ENCODE measurements around the gene KLK3. TPM values are rescaled to one million over a fixed set of nuclear protein-coding genes. Genes with fewer than 3 reads are reported as not detected.
"Not testable (repeated sequence)": the region's sequence is repeated elsewhere in the genome, so short reads cannot be mapped to it uniquely, and the experiment has no call there.

KLK3 gene
- total RNA-seq, 1 donor from 2014 or later: 0.48 TPM

GRCh38 chr19:50861496-50862286 is 7.0 kb downstream of the KLK3 start:
- DNase-seq (ENCODE audit: low spot score): no peak

- DNase-seq (ENCODE audit: low spot score): no peak
Measured at GRCh38 chr19:50869479-50869878, 14.8 kb downstream of the KLK3 start.

- no peak for DNase-seq (ENCODE audit: low spot score)
Measured at GRCh38 chr19:50870417-50871089, 15.8 kb downstream of the KLK3 start.

GRCh38 chr19:50873056-50873455 is 18.3 kb downstream of the KLK3 start, which contains the start of gene KLK2:
Gene KLK2 (plus strand): TSS chr19:50873439. CDS start chr19:50873474, 35 bp downstream.
- DNase-seq (ENCODE audit: low spot score): peak; percentile 13

- no peak for DNase-seq (ENCODE audit: low spot score)
Measured at GRCh38 chr19:50874211-50874610, 19.5 kb downstream of the KLK3 start.

- DNase-seq (ENCODE audit: low spot score): no peak
Measured at GRCh38 chr19:50875795-50876422, 21.2 kb downstream of the KLK3 start.

GRCh38 chr19:50876456-50876855 is 21.7 kb downstream of the KLK3 start:
- no peak for DNase-seq (ENCODE audit: low spot score)

- no peak for DNase-seq (ENCODE audit: low spot score)
Measured at GRCh38 chr19:50877338-50877737, 22.6 kb downstream of the KLK3 start.

- DNase-seq (ENCODE audit: low spot score): no peak
Measured at GRCh38 chr19:50878851-50879250, 24.1 kb downstream of the KLK3 start.

- no peak for DNase-seq (ENCODE audit: low spot score)
Measured at GRCh38 chr19:50880241-50880640, 25.5 kb downstream of the KLK3 start.

- DNase-seq (ENCODE audit: low spot score): no peak
Measured at GRCh38 chr19:50882188-50882587, 27.5 kb downstream of the KLK3 start.

- DNase-seq (ENCODE audit: low spot score): no peak
Measured at GRCh38 chr19:50889638-50890037, 34.9 kb downstream of the KLK3 start.

GRCh38 chr19:50890422-50891252 is 35.9 kb downstream of the KLK3 start:
- DNase-seq (ENCODE audit: low spot score): no peak

- no peak for DNase-seq (ENCODE audit: low spot score)
Measured at GRCh38 chr19:50891253-50891625, 36.5 kb downstream of the KLK3 start.

- no peak for DNase-seq (ENCODE audit: low spot score)
Measured at GRCh38 chr19:50893047-50893736, 38.5 kb downstream of the KLK3 start.

GRCh38 chr19:50894478-50895356 is 40.0 kb downstream of the KLK3 start:
- DNase-seq (ENCODE audit: low spot score): no peak

GRCh38 chr19:50896089-50896590 is 41.4 kb downstream of the KLK3 start:
- not testable (repeated sequence) for DNase-seq (ENCODE audit: low spot score)

- DNase-seq (ENCODE audit: low spot score): no peak
Measured at GRCh38 chr19:50896591-50897190, 42.0 kb downstream of the KLK3 start.

- DNase-seq (ENCODE audit: low spot score): no peak
Measured at GRCh38 chr19:50897191-50897607, 42.5 kb downstream of the KLK3 start.

All from umbilical cord (tissue), 2 donors.